Gastrocnemius medialis (tissue), 4 donors: ENCODE results near the gene FNDC11. TPM values are rescaled to one million over a fixed set of nuclear protein-coding genes. Genes with fewer than 3 reads are reported as not detected.

Experiments
- ATAC-seq, 2 donors: fragments of 150-250 bp; one replicate each; pipeline ENCODE4 v1.9.1; 2016
- DNase-seq, 2 donors: peaks; one replicate each; pipeline ENCODE4 v3.0.0-alpha.2; 2019
- H3K27ac ChIP-seq, 4 donors: fragments of 200-600 bp; sonication (generic); 1 replicate in 1 of 4; 2 replicates in 3 of 4; pipeline ENCODE4 v1.5.1; 2016 to 2018; ENCODE audit warnings: mild to moderate bottlenecking in 2 of 4, moderate library complexity in 1 of 4
- H3K27me3 ChIP-seq, 3 donors: fragments of 200-600 bp; sonication (generic) in 2 of 3; 1 replicate in 1 of 3; 2 replicates in 2 of 3; pipeline versions ENCODE4 v1.5.1 to v1.6.0; 2016 to 2019; ENCODE audit warnings: mild to moderate bottlenecking in 1 of 3, moderate library complexity in 1 of 3
- H3K36me3 ChIP-seq, 2 donors: fragments of 200-600 bp; sonication (generic) in 1 of 2; one replicate each; pipeline ENCODE4 v1.5.1; 2017 to 2018
- H3K4me1 ChIP-seq, 2 donors: fragments of 200-600 bp; sonication (generic) in 1 of 2; one replicate each; pipeline ENCODE4 v1.5.1; 2016 to 2017; ENCODE audit warnings: mild to moderate bottlenecking in 2 of 2
- H3K4me3 ChIP-seq, 4 donors: fragments of 200-600 bp; sonication (generic) in 3 of 4; 1 replicate in 1 of 4; 2 replicates in 3 of 4; pipeline ENCODE4 v1.5.1; 2016 to 2019; ENCODE audit warnings: mild to moderate bottlenecking in 2 of 4
- H3K9me3 ChIP-seq, 3 donors: fragments of 200-600 bp; sonication (generic) in 2 of 3; 1 replicate in 1 of 3; 2 replicates in 2 of 3; pipeline ENCODE4 v1.5.1; 2016 to 2019
- CTCF ChIP-seq, 5 experiments: fragments of 450-650 bp in 3 of 5; fragments of 200-600 bp in 2 of 5; sonication (generic) in 2 of 5; IDR thresholded peaks in 4 of 5; conservative IDR thresholded peaks in 1 of 5; 1 replicate in 4 of 5; 2 replicates in 1 of 5; pipeline ENCODE4 v1.5.1; 2016 to 2019; ENCODE audit warnings: antibody characterized with exemption in 5 of 5, mild to moderate bottlenecking in 3 of 5, moderate library complexity in 3 of 5
- POLR2A ChIP-seq, 2 donors: fragments of 450-650 bp; IDR thresholded peaks; one replicate each; pipeline ENCODE4 v1.6.1; 2017; ENCODE audit warnings: antibody characterized with exemption in 2 of 2, mild to moderate bottlenecking in 2 of 2, moderate library complexity in 2 of 2
- in situ Hi-C, 4 donors: fragments of 200-750 bp; cut with MboI; loops; one replicate each; pipeline versions ENCODE4 v1.15.0 to v1.8.0; 2017; ENCODE audit warnings: low sequenced_read_pairs in 4 of 4
- intact Hi-C: fragments of 100-400 bp; cut with DNase I; formaldehyde crosslinking; loops from one replicate; pipeline ENCODE4 v1.15.1; 2023; ENCODE audit warnings: low total_unique reads
- total RNA-seq, 4 donors: library from RNA; depleted of rRNA; stranded (reverse); fragments of >200 nt; gene quantifications; one replicate each; pipeline versions ENCODE4 v1.1.0 to v1.2.3, GENCODE V29; 2016

Gene FNDC11
- total RNA-seq, 4 donors from 2014 or later = 0.13 TPM; not detected in 3

GRCh38 chr20:63546956-63547724 is 6.8 kb upstream of the FNDC11 start:
- H3K9me3 ChIP-seq = no peaks in the 10 kb centered on the region
- in situ Hi-C loops (loop anchor here in 1 of 4 donors (25.0 kb wide), 1 partner anchor 90 kb away; the partner anchor contains the start of gene GMEB2), intact Hi-C loops (no loop called here)
- no peaks in the 10 kb centered on the region for H3K4me1 ChIP-seq
- H3K27ac ChIP-seq = no peak overlapping the region
- no peak overlapping the region for H3K4me3 ChIP-seq
- DNase-seq = no peak
- no peak for TF ChIP-seq POLR2A (IDR thresholded peaks at IDR 0.05)
- no peak for TF ChIP-seq CTCF (IDR thresholded peaks at IDR 0.05 in 4 of 5, conservative IDR thresholded peaks at IDR 0.05 in 1 of 5)
- no peak for ATAC-seq
- H3K36me3 ChIP-seq = no peaks in the 10 kb centered on the region
- peaks cover 32 to 40% (median 33%) of the 10 kb centered on the region in 3 donors for H3K27me3 ChIP-seq

- intact Hi-C loops = no loop called here
- H3K4me3 ChIP-seq = no peak within 1 kb of the TSS
- no peaks in the 10 kb centered on the region for H3K4me1 ChIP-seq
- H3K27me3 ChIP-seq = peaks cover 33 to 40% (median 33%) of the 10 kb centered on the region in 3 donors
- no peak for TF ChIP-seq CTCF (IDR thresholded peaks at IDR 0.05 in 4 of 5, conservative IDR thresholded peaks at IDR 0.05 in 1 of 5)
- TF ChIP-seq POLR2A (IDR thresholded peaks at IDR 0.05) = no peak
- in situ Hi-C loops = loop anchor here in 1 of 4 donors (25.0 kb wide), 1 partner anchor 89 kb away; the partner anchor contains the start of gene GMEB2
- no peak for ATAC-seq
- H3K9me3 ChIP-seq = no peaks in the 10 kb centered on the region
- no peaks in the 10 kb centered on the region for H3K36me3 ChIP-seq
- H3K27ac ChIP-seq = no peak within 1 kb of the TSS
- DNase-seq = no peak
Measured at GRCh38 chr20:63547725-63548480, 6.1 kb upstream of the FNDC11 start, which contains the start of gene SRMS. Gene SRMS (minus strand): TSS chr20:63547749. CDS start chr20:63547463, 286 bp downstream.

GRCh38 chr20:63548542-63548941 is 5.4 kb upstream of the FNDC11 start:
- Histone ChIP-seq H3K27me3 (peaks cover 34 to 46% (median 36%) of the 10 kb centered on the region in 3 donors), H3K27ac (no peak overlapping the region), H3K36me3 (no peaks in the 10 kb centered on the region), H3K9me3 (no peaks in the 10 kb centered on the region), H3K4me3 (no peak overlapping the region), H3K4me1 (no peaks in the 10 kb centered on the region)
- no peak for ATAC-seq
- no peak for DNase-seq
- intact Hi-C loops = no loop called here
- TF ChIP-seq CTCF (IDR thresholded peaks at IDR 0.05 in 4 of 5, conservative IDR thresholded peaks at IDR 0.05 in 1 of 5) (no peak), POLR2A (IDR thresholded peaks at IDR 0.05) (no peak)
- in situ Hi-C loops = loop anchor here in 1 of 4 donors (25.0 kb wide), 1 partner anchor 89 kb away; the partner anchor contains the start of gene GMEB2

GRCh38 chr20:63549019-63549418 is 4.9 kb upstream of the FNDC11 start:
- H3K9me3 ChIP-seq = no peaks in the 10 kb centered on the region
- H3K36me3 ChIP-seq = no peaks in the 10 kb centered on the region
- H3K4me1 ChIP-seq = no peaks in the 10 kb centered on the region
- no peak for DNase-seq
- peaks cover 39 to 50% (median 39%) of the 10 kb centered on the region in 3 donors for H3K27me3 ChIP-seq
- no peak for TF ChIP-seq CTCF (IDR thresholded peaks at IDR 0.05 in 4 of 5, conservative IDR thresholded peaks at IDR 0.05 in 1 of 5)
- no peak for TF ChIP-seq POLR2A (IDR thresholded peaks at IDR 0.05)
- intact Hi-C loops (no loop called here), in situ Hi-C loops (loop anchor here in 1 of 4 donors (25.0 kb wide), 1 partner anchor 88 kb away; the partner anchor contains the start of gene GMEB2)
- no peak overlapping the region for H3K27ac ChIP-seq
- no peak for ATAC-seq
- no peak overlapping the region for H3K4me3 ChIP-seq
